Heart right ventricle (tissue), 16 donors: ENCODE data around the gene BZW2. TPM values are rescaled to one million over a fixed set of nuclear protein-coding genes. Genes with fewer than 3 reads are reported as not detected.

Experiments used
- ATAC-seq, 8 donors: fragments of 200-7000 bp; cut with Tn5 transposase; one replicate each; pipeline ENCODE4 v1.9.1; 2020; ENCODE audit warnings: mild to moderate bottlenecking in 8 of 8, moderate library complexity in 8 of 8, moderate number of reproducible peaks in 1 of 8
- DNase-seq, 2 donors: peaks; one replicate each; pipeline ENCODE4 v3.0.0-alpha.2; 2020
- H3K27ac ChIP-seq, 10 donors: fragments of 200-600 bp; sonication (generic) in 2 of 10; one replicate each; pipeline versions ENCODE4 v1.5.0 to v1.8.0; 2020 to 2022; ENCODE audit warnings: mild to moderate bottlenecking in 3 of 10
- H3K27me3 ChIP-seq, 7 donors: fragments of 200-600 bp; one replicate each; pipeline ENCODE4 v1.8.0; 2021 to 2022; ENCODE audit warnings: mild to moderate bottlenecking in 2 of 7
- H3K36me3 ChIP-seq, 9 donors: fragments of 200-600 bp; sonication (generic) in 1 of 9; one replicate each; pipeline versions ENCODE4 v1.5.0 to v1.8.0; 2020 to 2022; ENCODE audit warnings: mild to moderate bottlenecking in 2 of 9
- H3K4me1 ChIP-seq, 9 donors: fragments of 200-600 bp; sonication (generic) in 1 of 9; one replicate each; pipeline versions ENCODE4 v1.5.0 to v1.8.0; 2020 to 2022; ENCODE audit warnings: mild to moderate bottlenecking in 4 of 9
- H3K4me3 ChIP-seq, 10 donors: fragments of 200-600 bp; sonication (generic) in 2 of 10; one replicate each; pipeline versions ENCODE4 v1.5.0 to v1.8.0; 2020 to 2022; ENCODE audit warnings: mild to moderate bottlenecking in 7 of 10, moderate library complexity in 2 of 10
- H3K9me3 ChIP-seq, 11 donors: fragments of 200-600 bp in 10 of 11; sonication (generic) in 2 of 11; one replicate each; pipeline versions ENCODE4 v1.5.0 to v1.8.0; 2013 to 2022; ENCODE audit warnings: mild to moderate bottlenecking in 2 of 11, control low read depth in 1 of 11, moderate library complexity in 1 of 11
- CTCF ChIP-seq, 9 donors: fragments of 200-600 bp; sonication (generic) in 2 of 9; IDR thresholded peaks; one replicate each; pipeline versions ENCODE4 v1.5.0 to v1.8.0; 2021 to 2022; ENCODE audit warnings: antibody characterized with exemption in 9 of 9, mild to moderate bottlenecking in 5 of 9, moderate library complexity in 1 of 9
- WGBS, 2 donors: extraction: QIAGEN DNeasy Blood & Tissue Kit; methylation state at CpG; one replicate each; pipeline ENCODE4 v1.1.7; 2013; ENCODE audit warnings: inconsistent platforms in 1 of 2; 5-methylcytosine and 5-hydroxymethylcytosine counted together
- intact Hi-C, 10 donors: fragments of 100-400 bp; cut with DNase I; formaldehyde crosslinking; loops; one replicate each; pipeline versions ENCODE4 v1.11.1 to v1.14.2; 2022
- polyA plus RNA-seq, 2 donors: library from polyadenylated mRNA; stranded (reverse); fragments of 200-250 nt; gene quantifications; one replicate each; pipeline ENCODE4 v1.2.3, GENCODE V29; 2013
- total RNA-seq, 10 donors: library from RNA; stranded (reverse); fragmentation: NEBNext Ultra II Directional in 3 of 10; extraction: Animal tissue kit (Norgen Biotek cat#: 25700) in 3 of 10; gene quantifications; one replicate each; pipeline versions ENCODE4 v1.2.1 to v1.2.4, GENCODE V29; 2021 to 2023
- donor health status: Arrhythmogenic right ventricular cardiomyopathy.
- donor health status: ischemic (EF 13 %, LVEDD 7.1; RV severe dilation, severe dysfunction).
- donor health status: healthy with polysubstance abuse.
- donor health status: DM: no; HTN: yes; CAD: no.
- donor health status: DM: no; HTN: no; CAD: no.
- donor health status: ischemic (EF 25% LVEDD 6.9; RV normal size, moderate dysfunction).
- donor health status: ischemic (EF 25% LVEDD 5.7; RV mildly dilated, moderate dysfunction).
- donor health status: healthy.
- donor health status: DM: yes; HTN: yes; CAD: no.
- donor health status: Ischemic cardiomyopathy.
- donor health status: ischemic (EF 35%, LVEDD 5.7; RV mildly dilated, moderate dysfunction).
- donor health status: nonischemic (EF 11% LVEDD 7.7; RV severe dilation, severe dysfunction).
- donor health status: DM: yes; HTN: yes; CAD: no.
- donor health status: PGD.
- donor health status: ischemic (EF 29% LVEDD 5.4; RV normal size, mild dysfunction).
- donor health status: nonischemic (EF 23%, LVEDD 6.1; RV moderate dilation, normal function).

BZW2 gene
- total and polyA plus RNA-seq, 12 donors: 147 to 470 (median 337) TPM

GRCh38 chr7:16753932-16754855, 108.2 kb downstream of the BZW2 start:
- peak; percentile 53 to 74 (median 70) for ATAC-seq
- intact Hi-C loops: loop anchor here in 1 of 10 donors (5.0 kb wide), 1 partner anchor 107 kb away; the partner anchor contains the start of genes ANKMY2 and BZW2
- H3K27me3 ChIP-seq: peaks cover 0 to 16% (median 0%) of the 10 kb centered on the region in 7 donors
- peak; percentile 29 to 30 for DNase-seq
- no peaks in the 10 kb centered on the region for H3K36me3 ChIP-seq
- no peaks in the 10 kb centered on the region for H3K9me3 ChIP-seq
- peak overlapping the region; percentile 60 to 97 (median 74) for H3K4me3 ChIP-seq
- no peak for TF ChIP-seq CTCF (IDR thresholded peaks at IDR 0.05)
- 4% methylated on average over 58 of the region's 58 CpGs for WGBS, 2 donors
- peaks cover 0 to 26% (median 6%) of the 10 kb centered on the region in 9 donors for H3K4me1 ChIP-seq
- H3K27ac ChIP-seq: peak overlapping the region; percentile 4 to 86 (median 75)

DNA sequence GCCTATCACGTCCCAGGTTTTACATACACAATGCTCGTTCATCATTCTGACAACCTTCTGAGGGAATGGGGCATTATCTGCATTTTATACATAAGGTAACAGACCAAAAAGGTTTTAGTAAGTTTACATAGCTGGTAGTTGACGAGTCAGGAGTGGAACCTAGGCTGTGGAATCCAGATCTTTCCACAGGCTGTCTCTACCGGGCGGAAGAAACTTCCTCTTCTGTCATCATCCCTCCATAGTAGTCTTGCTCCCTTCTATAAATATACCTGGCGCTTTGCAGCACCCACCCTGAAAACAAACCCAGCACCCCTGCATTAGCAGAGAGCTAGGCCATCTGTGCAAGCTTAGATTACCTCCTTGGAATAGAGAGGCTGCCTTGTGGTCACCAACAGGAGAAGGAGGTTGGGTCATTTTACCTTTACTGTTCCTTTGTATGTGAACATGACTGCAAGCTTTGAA, 108.9 kb downstream of the BZW2 start:
- ATAC-seq (peak in 3 of 8 donors; percentile 7 to 26 (median 19)), DNase-seq (no peak)
- no peaks in the 10 kb centered on the region for H3K36me3 ChIP-seq
- WGBS, 2 donors: 51 to 55% methylated on average over 6 of the region's 6 CpGs
- peak overlapping the region; percentile 60 to 97 (median 74) for H3K4me3 ChIP-seq
- H3K27ac ChIP-seq: peak overlapping the region in 9 of 10 donors; percentile 61 to 86 (median 75)
- H3K4me1 ChIP-seq: peaks cover 0 to 26% (median 6%) of the 10 kb centered on the region in 9 donors
- intact Hi-C loops: loop anchor here in 1 of 10 donors (5.0 kb wide), 1 partner anchor 108 kb away; the partner anchor contains the start of genes ANKMY2 and BZW2
- no peak for TF ChIP-seq CTCF (IDR thresholded peaks at IDR 0.05)
- H3K9me3 ChIP-seq: no peaks in the 10 kb centered on the region
- peaks cover 0 to 16% (median 0%) of the 10 kb centered on the region in 7 donors for H3K27me3 ChIP-seq

GRCh38 chr7:16755397-16755796, 109.4 kb downstream of the BZW2 start:
- Histone ChIP-seq H3K27me3 (peaks cover 0 to 16% (median 0%) of the 10 kb centered on the region in 7 donors), H3K27ac (peak overlapping the region in 6 of 10 donors; percentile 67 to 86 (median 77)), H3K4me1 (peaks cover 0 to 26% (median 6%) of the 10 kb centered on the region in 9 donors), H3K4me3 (peak overlapping the region in 7 of 10 donors; percentile 67 to 97 (median 75)), H3K36me3 (no peaks in the 10 kb centered on the region), H3K9me3 (no peaks in the 10 kb centered on the region)
- intact Hi-C loops: no loop called here
- DNase-seq (no peak), ATAC-seq (no peak)
- TF ChIP-seq CTCF (IDR thresholded peaks at IDR 0.05): no peak

Other genes starting within 250 kb of the BZW2 start
- gene CRPPA, start 224.6 kb upstream of the BZW2 start, total RNA-seq: 1 to 10 TPM; 5.4 to 8.7 (median 6.4) TPM
- gene CRPPA, start 224.6 kb upstream of the BZW2 start, polyA plus RNA-seq: 1 to 10 TPM in 1 of 2 donors, under 1 TPM in 1; 0.51 to 1.5 TPM
- 1 to 10 TPM in 1 of 10 donors, under 1 TPM in 4, not detected in 5; 0.15 to 2.1 (median 0.17) TPM for gene SOSTDC1, start 180.4 kb upstream of the BZW2 start, total RNA-seq
- gene SOSTDC1, start 180.4 kb upstream of the BZW2 start, polyA plus RNA-seq: under 1 TPM; 0.22 to 0.37 TPM
- not detected for gene LRRC72, start 119.4 kb upstream of the BZW2 start, total RNA-seq
- not detected for gene LRRC72, start 119.4 kb upstream of the BZW2 start, polyA plus RNA-seq
- gene ANKMY2, start 427 bp upstream of the BZW2 start, total RNA-seq: 10 to 100 TPM; 21.1 to 46.7 (median 35.8) TPM
- gene ANKMY2, start 427 bp upstream of the BZW2 start, polyA plus RNA-seq: 10 to 100 TPM; 10.7 to 13.3 TPM
- gene TSPAN13, start 107.6 kb downstream of the BZW2 start, total RNA-seq: 10 to 100 TPM in 5 of 10 donors, 1 to 10 TPM in 5; 6.8 to 26.3 (median 10.0) TPM
- gene TSPAN13, start 107.6 kb downstream of the BZW2 start, polyA plus RNA-seq: 10 to 100 TPM; 26.4 to 40.1 TPM
- gene AGR2, start 158.8 kb downstream of the BZW2 start, total RNA-seq: not detected
- gene AGR2, start 158.8 kb downstream of the BZW2 start, polyA plus RNA-seq: not detected
- not detected for gene AGR3, start 235.8 kb downstream of the BZW2 start, total RNA-seq
- not detected for gene AGR3, start 235.8 kb downstream of the BZW2 start, polyA plus RNA-seq